BE2C (cell line): ENCODE results near the gene CACNB2.
"Not testable (repeated sequence)": the region's sequence is repeated elsewhere in the genome, so short reads cannot be mapped to it uniquely, and the experiment has no call there.

Experiments used
- DNase-seq: peaks from one replicate; pipeline ENCODE4 v3.0.0-alpha.2; 2020
- H3K27me3 ChIP-seq: fragments of 250-450 bp; sonication (Bioruptor Pico); 2 replicates; pipeline ENCODE4 v1.5.1; 2020; ENCODE audit warnings: mild to moderate bottlenecking
- H3K36me3 ChIP-seq: fragments of 250-450 bp; sonication (Bioruptor Pico); 2 replicates; pipeline ENCODE4 v1.5.1; 2020; ENCODE audit warnings: mild to moderate bottlenecking
- H3K4me1 ChIP-seq: fragments of 250-450 bp; sonication (Bioruptor Pico); 2 replicates; pipeline ENCODE4 v1.5.1; 2020
- H3K4me3 ChIP-seq: 2 replicates; pipeline ENCODE4 v1.5.1; 2011; ENCODE audit warnings: low read depth, low read length
- H3K9me3 ChIP-seq: fragments of 250-450 bp; sonication (Bioruptor Pico); 2 replicates; pipeline ENCODE4 v1.5.1; 2020
- TF ChIP-seq, protein P1 (sequence below): IDR thresholded peaks from 2 replicates; pipeline ENCODE4 v1.5.1; 2012; ENCODE audit warnings: mild to moderate bottlenecking, low read depth, low read length

Gene CACNB2

DNA sequence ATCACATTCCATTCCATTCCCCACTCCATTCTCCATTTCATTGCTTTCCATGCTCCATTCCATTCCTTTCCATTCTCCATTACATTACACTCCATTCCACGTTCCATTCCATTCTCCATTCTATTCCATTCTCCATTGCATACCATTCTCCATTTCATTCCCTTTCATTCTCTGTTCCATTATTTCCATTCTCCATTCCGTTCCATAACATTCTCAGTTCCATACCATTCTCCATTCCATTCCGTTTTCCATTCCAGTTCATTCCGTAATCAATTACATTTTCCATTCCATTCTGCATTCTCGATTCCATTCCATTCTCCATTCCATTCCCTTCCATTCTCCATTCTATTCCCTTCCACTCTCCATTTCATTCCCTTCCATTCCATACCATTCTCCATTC is 424.8 kb downstream of the CACNB2 start:
- TF ChIP-seq, protein P1, sequence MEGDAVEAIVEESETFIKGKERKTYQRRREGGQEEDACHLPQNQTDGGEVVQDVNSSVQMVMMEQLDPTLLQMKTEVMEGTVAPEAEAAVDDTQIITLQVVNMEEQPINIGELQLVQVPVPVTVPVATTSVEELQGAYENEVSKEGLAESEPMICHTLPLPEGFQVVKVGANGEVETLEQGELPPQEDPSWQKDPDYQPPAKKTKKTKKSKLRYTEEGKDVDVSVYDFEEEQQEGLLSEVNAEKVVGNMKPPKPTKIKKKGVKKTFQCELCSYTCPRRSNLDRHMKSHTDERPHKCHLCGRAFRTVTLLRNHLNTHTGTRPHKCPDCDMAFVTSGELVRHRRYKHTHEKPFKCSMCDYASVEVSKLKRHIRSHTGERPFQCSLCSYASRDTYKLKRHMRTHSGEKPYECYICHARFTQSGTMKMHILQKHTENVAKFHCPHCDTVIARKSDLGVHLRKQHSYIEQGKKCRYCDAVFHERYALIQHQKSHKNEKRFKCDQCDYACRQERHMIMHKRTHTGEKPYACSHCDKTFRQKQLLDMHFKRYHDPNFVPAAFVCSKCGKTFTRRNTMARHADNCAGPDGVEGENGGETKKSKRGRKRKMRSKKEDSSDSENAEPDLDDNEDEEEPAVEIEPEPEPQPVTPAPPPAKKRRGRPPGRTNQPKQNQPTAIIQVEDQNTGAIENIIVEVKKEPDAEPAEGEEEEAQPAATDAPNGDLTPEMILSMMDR = no peak
- no peak overlapping the region for H3K4me3 ChIP-seq
- no peaks in the 10 kb centered on the region for H3K9me3 ChIP-seq
- no peak for DNase-seq
- no peaks in the 10 kb centered on the region for H3K27me3 ChIP-seq
- H3K4me1 ChIP-seq = no peaks in the 10 kb centered on the region
- no peaks in the 10 kb centered on the region for H3K36me3 ChIP-seq

- Histone ChIP-seq H3K27me3 (no peaks in the 10 kb centered on the region), H3K9me3 (no peaks in the 10 kb centered on the region), H3K36me3 (no peaks in the 10 kb centered on the region), H3K4me3 (no peak overlapping the region), H3K4me1 (no peaks in the 10 kb centered on the region)
- TF ChIP-seq, protein P1 = no peak
- DNase-seq = no peak
Measured at GRCh38 chr10:18566177-18566576, 426.0 kb downstream of the CACNB2 start.

- H3K9me3 ChIP-seq = no peaks in the 10 kb centered on the region
- TF ChIP-seq, protein P1 = no peak
- no peaks in the 10 kb centered on the region for H3K27me3 ChIP-seq
- H3K4me1 ChIP-seq = no peaks in the 10 kb centered on the region
- DNase-seq = no peak
- H3K4me3 ChIP-seq = no peak overlapping the region
- no peaks in the 10 kb centered on the region for H3K36me3 ChIP-seq
Measured at GRCh38 chr10:18567343-18567856, 427.2 kb downstream of the CACNB2 start.

DNA sequence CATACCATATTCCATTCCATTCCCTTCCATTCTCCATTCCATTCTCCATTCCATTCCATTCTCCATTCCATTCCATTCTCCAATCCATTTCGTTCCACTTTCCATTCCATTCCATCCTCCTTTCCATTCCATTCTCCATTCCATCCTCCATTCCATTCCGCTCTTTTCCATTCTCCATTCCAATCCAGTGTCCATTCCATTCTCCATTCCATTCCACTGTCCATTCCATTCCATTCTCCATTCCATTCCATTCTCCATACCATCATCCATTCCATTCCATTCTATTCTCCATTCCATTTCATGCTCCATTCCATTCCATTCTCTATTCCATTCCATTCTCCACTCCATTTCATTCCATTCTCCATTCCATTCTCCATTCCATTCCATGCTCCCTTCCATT is 430.2 kb downstream of the CACNB2 start:
- H3K27me3 ChIP-seq, DNase-seq, H3K4me1 ChIP-seq, H3K4me3 ChIP-seq, H3K36me3 ChIP-seq, H3K9me3 ChIP-seq: not testable (repeated sequence)

GRCh38 chr10:18571076-18571475 is 430.9 kb downstream of the CACNB2 start:
- TF ChIP-seq, protein P1 = no peak
- Histone ChIP-seq H3K4me3 (no peak overlapping the region), H3K27me3 (no peaks in the 10 kb centered on the region), H3K4me1 (no peaks in the 10 kb centered on the region), H3K36me3 (no peaks in the 10 kb centered on the region), H3K9me3 (no peaks in the 10 kb centered on the region; the same call in 1 of the 2 replicates)
- no peak for DNase-seq

DNA sequence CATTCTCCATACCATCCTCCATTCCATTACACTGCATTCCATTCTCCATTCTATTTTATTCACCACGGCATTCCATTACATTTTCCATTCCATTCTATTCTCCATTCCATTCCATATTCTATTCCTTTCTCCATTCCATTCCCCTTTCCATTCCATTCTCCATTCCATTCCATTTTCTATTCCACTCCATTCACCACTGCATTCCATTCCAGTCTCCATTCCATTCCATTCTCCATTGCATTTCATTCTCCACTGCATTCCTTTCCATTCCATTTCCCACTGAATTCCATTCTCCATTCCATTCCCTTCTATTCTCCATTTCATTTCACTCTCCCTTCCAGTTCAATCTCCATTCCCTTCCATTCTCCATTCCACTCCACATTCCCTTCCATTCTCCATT is 431.6 kb downstream of the CACNB2 start:
- TF ChIP-seq, protein P1 = no peak
- no peaks in the 10 kb centered on the region for H3K27me3 ChIP-seq
- DNase-seq = no peak
- H3K36me3 ChIP-seq = no peaks in the 10 kb centered on the region
- H3K4me1 ChIP-seq = no peaks in the 10 kb centered on the region
- H3K4me3 ChIP-seq = no peak overlapping the region
- H3K9me3 ChIP-seq = no peaks in the 10 kb centered on the region; the same call in 1 of the 2 replicates
